OCI-LY1 (cell line): ENCODE measurements around the gene RCAN2.

Source experiments
- H2AFZ ChIP-seq: fragments of 200-600 bp; sonication (generic), shearing (Covaris generic); 2 replicates; pipeline ENCODE4 v1.6.0; 2014; ENCODE audit warnings: antibody characterized with exemption, mild to moderate bottlenecking, low read length
- H3F3A ChIP-seq: fragments of 200-600 bp; sonication (generic), shearing (Covaris generic); 2 replicates; pipeline ENCODE4 v1.6.0; 2014; ENCODE audit warnings: mild to moderate bottlenecking, antibody characterized with exemption, low read length, moderate library complexity; ENCODE audit not compliant: insufficient read depth
- H3K27ac ChIP-seq: fragments of 200-600 bp; sonication (generic); 2 replicates; pipeline ENCODE4 v1.5.1; 2014; ENCODE audit warnings: low read length, mixed run types, mild to moderate bottlenecking, low read depth; ENCODE audit not compliant: poor library complexity, severe bottlenecking
- H3K27me3 ChIP-seq: fragments of 200-600 bp; sonication (generic); 2 replicates; pipeline ENCODE4 v1.6.0; 2014; ENCODE audit warnings: antibody characterized with exemption, mild to moderate bottlenecking, low read length, moderate library complexity; ENCODE audit not compliant: insufficient read depth
- H3K36me3 ChIP-seq: fragments of 200-600 bp; sonication (generic); 2 replicates; pipeline ENCODE4 v1.6.1; 2014; ENCODE audit warnings: mild to moderate bottlenecking, antibody characterized with exemption, low read length, moderate library complexity, mixed read lengths; ENCODE audit not compliant: insufficient read depth
- H3K4me1 ChIP-seq: fragments of 200-600 bp; sonication (generic); 2 replicates; pipeline ENCODE4 v1.5.1; 2014; ENCODE audit warnings: mild to moderate bottlenecking, low read length, moderate library complexity; ENCODE audit not compliant: insufficient read depth, severe bottlenecking
- H3K4me2 ChIP-seq: fragments of 200-600 bp; sonication (generic), shearing (Covaris generic); 2 replicates; pipeline ENCODE4 v1.6.1; 2014; ENCODE audit warnings: low read length
- H3K4me3 ChIP-seq: fragments of 200-600 bp; sonication (generic); 2 replicates; pipeline ENCODE4 v1.5.1; 2014; ENCODE audit warnings: low read length, low read depth, mild to moderate bottlenecking, mixed read lengths; ENCODE audit not compliant: poor library complexity, severe bottlenecking
- H3K79me2 ChIP-seq: fragments of 200-600 bp; shearing (Covaris generic); 2 replicates; pipeline ENCODE4 v1.6.1; 2016; ENCODE audit warnings: mixed run types, low read length, mixed read lengths; ENCODE audit not compliant: insufficient read depth
- H3K9ac ChIP-seq: fragments of 200-600 bp; sonication (generic), shearing (Covaris generic); 2 replicates; pipeline ENCODE4 v1.6.1; 2014; ENCODE audit warnings: mild to moderate bottlenecking, low read length, mixed read lengths
- H3K9me2 ChIP-seq: fragments of 200-600 bp; sonication (generic), shearing (Covaris generic); 2 replicates; pipeline ENCODE4 v1.6.1; 2014; ENCODE audit warnings: low read depth, mild to moderate bottlenecking, low read length, mixed read lengths
- H3K9me3 ChIP-seq: fragments of 200-600 bp; shearing (Covaris generic); 2 replicates; pipeline ENCODE4 v1.6.1; 2014; ENCODE audit warnings: low read length, mixed read lengths
- H4K20me1 ChIP-seq: fragments of 200-600 bp; sonication (generic), shearing (Covaris generic); 2 replicates; pipeline ENCODE4 v1.6.0; 2016; ENCODE audit warnings: mild to moderate bottlenecking, low read length; ENCODE audit not compliant: insufficient read depth
- EZH2 ChIP-seq: fragments of 200-600 bp; sonication (generic), shearing (Covaris generic); IDR thresholded peaks from 2 replicates; pipeline ENCODE4 v1.8.0; 2017; ENCODE audit warnings: borderline replicate concordance, mixed run types, mild to moderate bottlenecking, antibody characterized with exemption, low read length, moderate library complexity, mixed read lengths
- TF ChIP-seq, protein P1 (sequence below): fragments of 200-600 bp; sonication (generic), shearing (Covaris generic); IDR thresholded peaks from 2 replicates; pipeline ENCODE4 v1.5.1; 2017; ENCODE audit warnings: mild to moderate bottlenecking, antibody characterized with exemption, low read length, moderate library complexity, mixed read lengths

RCAN2 gene

DNA sequence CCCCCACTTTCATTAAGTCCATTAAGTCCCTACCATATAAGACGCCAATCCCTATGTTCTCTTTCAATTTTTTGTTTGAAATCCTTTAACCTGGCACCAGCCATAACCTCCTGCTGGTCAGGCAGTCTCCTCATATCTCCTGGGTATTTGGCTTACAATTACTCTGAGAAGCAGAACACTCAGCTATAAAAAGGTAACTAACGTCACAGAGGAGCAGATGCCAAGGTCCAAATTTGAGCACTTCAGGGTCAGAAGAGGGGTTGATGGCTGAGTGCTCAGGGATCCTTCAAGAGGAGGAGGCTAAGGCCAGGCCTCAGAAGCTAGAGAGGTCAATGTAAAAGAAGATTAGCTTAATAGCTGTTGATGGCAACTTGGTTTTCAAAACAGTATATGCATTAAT lies 22.3 kb upstream of the RCAN2 start:
- H3K27ac ChIP-seq, result no peak overlapping the region
- no peaks in the 10 kb centered on the region for H3K4me1 ChIP-seq
- no peaks in the 10 kb centered on the region for H3K27me3 ChIP-seq
- H3F3A ChIP-seq, result no peaks in the 10 kb centered on the region
- H3K36me3 ChIP-seq, result no peaks in the 10 kb centered on the region
- H3K9ac ChIP-seq, result no peak overlapping the region
- H3K9me3 ChIP-seq, result no peaks in the 10 kb centered on the region
- H4K20me1 ChIP-seq, result no peaks in the 10 kb centered on the region
- no peaks in the 10 kb centered on the region for H3K9me2 ChIP-seq
- H2AFZ ChIP-seq, result no peak overlapping the region
- TF ChIP-seq, protein P1, sequence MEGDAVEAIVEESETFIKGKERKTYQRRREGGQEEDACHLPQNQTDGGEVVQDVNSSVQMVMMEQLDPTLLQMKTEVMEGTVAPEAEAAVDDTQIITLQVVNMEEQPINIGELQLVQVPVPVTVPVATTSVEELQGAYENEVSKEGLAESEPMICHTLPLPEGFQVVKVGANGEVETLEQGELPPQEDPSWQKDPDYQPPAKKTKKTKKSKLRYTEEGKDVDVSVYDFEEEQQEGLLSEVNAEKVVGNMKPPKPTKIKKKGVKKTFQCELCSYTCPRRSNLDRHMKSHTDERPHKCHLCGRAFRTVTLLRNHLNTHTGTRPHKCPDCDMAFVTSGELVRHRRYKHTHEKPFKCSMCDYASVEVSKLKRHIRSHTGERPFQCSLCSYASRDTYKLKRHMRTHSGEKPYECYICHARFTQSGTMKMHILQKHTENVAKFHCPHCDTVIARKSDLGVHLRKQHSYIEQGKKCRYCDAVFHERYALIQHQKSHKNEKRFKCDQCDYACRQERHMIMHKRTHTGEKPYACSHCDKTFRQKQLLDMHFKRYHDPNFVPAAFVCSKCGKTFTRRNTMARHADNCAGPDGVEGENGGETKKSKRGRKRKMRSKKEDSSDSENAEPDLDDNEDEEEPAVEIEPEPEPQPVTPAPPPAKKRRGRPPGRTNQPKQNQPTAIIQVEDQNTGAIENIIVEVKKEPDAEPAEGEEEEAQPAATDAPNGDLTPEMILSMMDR, result no peak
- TF ChIP-seq EZH2, result no peak
- H3K4me3 ChIP-seq, result no peak overlapping the region
- H3K4me2 ChIP-seq, result no peak overlapping the region
- H3K79me2 ChIP-seq, result no peaks in the 10 kb centered on the region

DNA sequence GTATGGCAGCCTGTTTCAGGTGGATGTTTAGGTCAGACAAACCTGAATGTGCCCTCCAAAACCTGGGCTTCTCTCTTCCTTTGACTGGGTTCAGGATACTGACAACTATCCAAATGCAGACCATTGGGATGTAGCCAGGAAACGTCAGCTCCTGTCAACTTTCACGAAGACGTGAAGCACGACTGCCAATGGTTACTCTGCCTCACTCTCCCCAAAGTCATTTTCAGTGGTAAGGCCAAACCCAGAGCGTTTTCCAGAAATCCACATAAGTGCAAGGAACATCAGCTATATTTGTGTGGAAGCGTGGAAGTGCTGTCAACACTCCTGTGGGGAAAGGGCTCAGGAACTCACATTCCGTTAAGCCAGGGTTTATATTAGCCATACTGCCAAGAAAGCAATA lies 20.1 kb upstream of the RCAN2 start:
- Histone ChIP-seq H3K27ac (no peak overlapping the region), H3K9me2 (no peaks in the 10 kb centered on the region), H3K4me1 (no peaks in the 10 kb centered on the region), H3F3A (no peaks in the 10 kb centered on the region), H3K9ac (no peak overlapping the region), H3K36me3 (no peaks in the 10 kb centered on the region), H3K79me2 (no peaks in the 10 kb centered on the region), H3K4me3 (no peak overlapping the region), H3K4me2 (no peak overlapping the region), H4K20me1 (no peaks in the 10 kb centered on the region), H3K9me3 (no peaks in the 10 kb centered on the region), H2AFZ (no peak overlapping the region), H3K27me3 (no peaks in the 10 kb centered on the region)
- TF ChIP-seq, protein P1, result no peak
- TF ChIP-seq EZH2, result no peak

DNA sequence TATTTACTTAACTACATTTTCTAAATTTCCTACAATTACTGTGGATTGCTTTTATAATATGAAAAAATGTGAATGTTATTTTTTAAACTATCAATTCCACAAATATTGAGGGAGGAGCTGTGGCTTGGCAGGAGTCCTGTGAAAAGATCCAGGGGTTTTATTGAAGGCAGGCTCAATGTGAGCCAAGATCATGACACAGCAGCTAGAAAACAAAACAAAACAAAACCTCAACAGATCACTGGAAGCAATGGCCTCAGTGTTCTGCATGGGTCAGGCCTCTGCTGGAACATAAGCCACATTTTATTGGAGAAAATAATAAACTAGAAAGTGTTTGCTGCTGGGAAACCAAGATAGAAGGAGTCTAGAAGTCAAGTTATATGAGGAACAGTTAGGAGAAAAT lies 19.4 kb upstream of the RCAN2 start:
- H4K20me1 ChIP-seq, result no peaks in the 10 kb centered on the region
- H3K27me3 ChIP-seq, result no peaks in the 10 kb centered on the region
- no peaks in the 10 kb centered on the region for H3K9me2 ChIP-seq
- no peaks in the 10 kb centered on the region for H3F3A ChIP-seq
- no peaks in the 10 kb centered on the region for H3K9me3 ChIP-seq
- no peaks in the 10 kb centered on the region for H3K36me3 ChIP-seq
- TF ChIP-seq, protein P1, result no peak
- TF ChIP-seq EZH2, result no peak
- H2AFZ ChIP-seq, result no peak overlapping the region
- H3K4me1 ChIP-seq, result no peaks in the 10 kb centered on the region
- no peak overlapping the region for H3K9ac ChIP-seq
- no peak overlapping the region for H3K4me2 ChIP-seq
- H3K27ac ChIP-seq, result no peak overlapping the region
- no peak overlapping the region for H3K4me3 ChIP-seq
- H3K79me2 ChIP-seq, result no peaks in the 10 kb centered on the region
